Astrocyte of the cerebellum (primary cell): Measurements from ENCODE around the gene HNRNPAB.
A peak's percentile ranks its signal among the peaks of the same experiment; 100 is the strongest.

Experiments
- DNase-seq: peaks from one replicate; pipeline ENCODE4 v3.0.0-alpha.2; 2011; ENCODE audit warnings: low read depth
- H3K4me3 ChIP-seq: 2 replicates; pipeline ENCODE4 v1.5.1; 2011; ENCODE audit warnings: mild to moderate bottlenecking, low read depth, low read length, moderate library complexity
- in situ Hi-C: cut with HindIII; loops from 2 replicates; pipeline ENCODE4 v1.10.0; 2017; ENCODE audit warnings: low sequenced_read_pairs
- TF ChIP-seq, protein P1 (sequence below): IDR thresholded peaks from 2 replicates; pipeline ENCODE4 v1.5.1; 2012; ENCODE audit warnings: low read length, low read depth, moderate library complexity, mild to moderate bottlenecking; ENCODE audit errors: missing control alignments

The HNRNPAB gene

DNA sequence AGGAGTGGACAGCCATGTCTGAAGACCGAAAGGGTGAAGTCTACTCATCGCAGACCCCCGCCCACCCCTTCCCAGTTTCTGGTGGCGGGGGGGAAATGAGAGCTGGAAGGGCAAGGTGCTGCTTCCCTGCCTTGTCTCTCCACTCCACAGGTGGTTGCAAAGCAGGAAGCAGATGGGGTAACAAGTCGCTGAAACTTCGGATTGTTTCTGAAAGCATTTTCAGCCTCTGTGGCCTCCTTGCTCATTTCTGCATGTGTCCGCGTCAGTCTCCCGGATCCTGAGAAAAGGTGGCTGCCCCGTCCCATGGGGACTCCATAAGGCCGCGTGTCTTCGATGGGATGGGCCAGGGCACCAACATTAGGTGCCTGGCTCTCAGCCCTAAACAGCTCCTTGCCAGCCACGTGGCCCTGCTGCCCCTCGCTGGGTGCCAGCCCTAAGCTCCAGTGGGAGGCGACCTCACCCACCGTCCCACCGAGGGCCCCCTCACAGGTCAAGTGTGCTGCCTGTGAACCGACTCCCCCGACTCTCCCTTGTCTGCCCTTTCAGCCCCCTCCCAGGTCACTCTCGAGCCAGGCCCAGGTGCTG is 27.3 kb downstream of the HNRNPAB start:
- DNase-seq: no peak
- in situ Hi-C loops: no loop called here

DNA sequence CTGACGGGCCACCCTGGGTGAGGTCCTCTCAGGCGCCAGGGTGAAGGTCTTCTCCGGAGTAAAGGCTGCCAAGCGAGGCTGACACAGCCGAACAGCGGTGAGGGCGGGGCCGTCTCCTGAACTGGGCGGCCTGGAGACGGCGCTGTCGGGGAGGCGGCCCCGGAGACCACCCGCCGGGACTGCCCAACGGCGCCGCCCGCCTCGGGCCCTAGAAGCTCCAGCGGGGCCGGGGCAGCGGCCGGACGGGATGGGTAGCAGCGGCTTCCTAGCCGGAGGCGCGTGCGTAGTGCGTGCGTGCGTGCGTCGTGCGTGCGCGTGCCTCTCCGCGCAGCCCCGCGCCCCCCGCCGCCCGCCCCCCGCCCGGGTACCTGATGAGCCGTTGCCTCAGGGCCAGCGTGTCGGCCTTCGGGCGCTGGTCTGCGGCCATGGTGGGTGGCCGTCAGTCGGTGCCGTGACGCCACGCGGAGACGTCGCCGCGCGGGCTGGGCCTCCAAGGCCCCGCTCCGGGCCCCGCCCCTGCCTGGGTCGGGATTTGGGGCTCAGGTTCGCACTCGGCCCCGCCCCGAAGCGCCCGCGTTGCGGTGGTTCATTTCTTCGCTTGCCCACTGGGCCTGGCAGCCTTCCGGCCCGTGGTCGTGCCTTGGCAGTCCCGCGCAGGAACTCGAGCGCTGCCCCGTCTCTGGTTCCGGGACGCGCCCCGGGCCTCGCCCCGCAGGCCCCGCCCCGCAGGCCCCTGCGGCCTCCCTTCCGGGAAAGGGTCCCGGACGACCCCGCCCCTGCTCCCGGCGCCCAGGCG is 28.0 kb downstream of the HNRNPAB start, which contains the start of gene PHYKPL:
PHYKPL (minus strand) TSS at position 679 of the 796 bp plus-strand sequence; CDS start at position 427, 252 bp downstream.
- TF ChIP-seq, protein P1, sequence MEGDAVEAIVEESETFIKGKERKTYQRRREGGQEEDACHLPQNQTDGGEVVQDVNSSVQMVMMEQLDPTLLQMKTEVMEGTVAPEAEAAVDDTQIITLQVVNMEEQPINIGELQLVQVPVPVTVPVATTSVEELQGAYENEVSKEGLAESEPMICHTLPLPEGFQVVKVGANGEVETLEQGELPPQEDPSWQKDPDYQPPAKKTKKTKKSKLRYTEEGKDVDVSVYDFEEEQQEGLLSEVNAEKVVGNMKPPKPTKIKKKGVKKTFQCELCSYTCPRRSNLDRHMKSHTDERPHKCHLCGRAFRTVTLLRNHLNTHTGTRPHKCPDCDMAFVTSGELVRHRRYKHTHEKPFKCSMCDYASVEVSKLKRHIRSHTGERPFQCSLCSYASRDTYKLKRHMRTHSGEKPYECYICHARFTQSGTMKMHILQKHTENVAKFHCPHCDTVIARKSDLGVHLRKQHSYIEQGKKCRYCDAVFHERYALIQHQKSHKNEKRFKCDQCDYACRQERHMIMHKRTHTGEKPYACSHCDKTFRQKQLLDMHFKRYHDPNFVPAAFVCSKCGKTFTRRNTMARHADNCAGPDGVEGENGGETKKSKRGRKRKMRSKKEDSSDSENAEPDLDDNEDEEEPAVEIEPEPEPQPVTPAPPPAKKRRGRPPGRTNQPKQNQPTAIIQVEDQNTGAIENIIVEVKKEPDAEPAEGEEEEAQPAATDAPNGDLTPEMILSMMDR: peak; percentile 14
- peak; percentile 27 for DNase-seq
- peak within 1 kb of the TSS; percentile 86 for H3K4me3 ChIP-seq
- in situ Hi-C loops: no loop called here

More for the DNA sequence above, 27.3 kb downstream of the HNRNPAB start:
- TF ChIP-seq, protein P1: no peak
- H3K4me3 ChIP-seq: peak overlapping the region; percentile 86

DNA sequence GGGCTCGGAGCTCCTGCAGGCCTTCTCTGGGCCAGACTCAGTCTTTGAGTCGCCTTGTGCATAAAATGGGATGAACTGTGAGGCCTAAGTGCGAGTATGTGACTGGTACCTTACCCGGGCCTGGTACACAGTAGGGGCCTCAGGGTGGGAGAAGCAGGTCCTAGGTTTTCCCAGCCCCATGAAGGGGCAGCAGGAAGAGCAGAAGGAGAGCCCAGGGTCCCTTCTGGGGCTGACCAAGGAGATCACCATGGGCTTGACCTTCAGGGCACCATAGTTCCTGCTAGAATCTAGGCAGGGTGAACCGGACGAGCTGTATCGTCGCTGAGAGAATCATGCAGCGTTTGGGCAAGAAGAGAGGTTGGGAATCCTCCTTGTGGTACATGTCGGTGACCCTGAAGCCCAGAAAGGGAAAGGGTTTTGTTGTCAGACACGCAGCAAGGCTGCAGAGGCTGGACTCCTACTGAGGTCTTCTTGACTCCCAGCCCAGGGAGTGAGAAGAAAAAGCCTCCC is 28.6 kb downstream of the HNRNPAB start:
- in situ Hi-C loops: no loop called here
- TF ChIP-seq, protein P1: no peak
- peak overlapping the region; percentile 86 for H3K4me3 ChIP-seq
- DNase-seq: no peak

DNA sequence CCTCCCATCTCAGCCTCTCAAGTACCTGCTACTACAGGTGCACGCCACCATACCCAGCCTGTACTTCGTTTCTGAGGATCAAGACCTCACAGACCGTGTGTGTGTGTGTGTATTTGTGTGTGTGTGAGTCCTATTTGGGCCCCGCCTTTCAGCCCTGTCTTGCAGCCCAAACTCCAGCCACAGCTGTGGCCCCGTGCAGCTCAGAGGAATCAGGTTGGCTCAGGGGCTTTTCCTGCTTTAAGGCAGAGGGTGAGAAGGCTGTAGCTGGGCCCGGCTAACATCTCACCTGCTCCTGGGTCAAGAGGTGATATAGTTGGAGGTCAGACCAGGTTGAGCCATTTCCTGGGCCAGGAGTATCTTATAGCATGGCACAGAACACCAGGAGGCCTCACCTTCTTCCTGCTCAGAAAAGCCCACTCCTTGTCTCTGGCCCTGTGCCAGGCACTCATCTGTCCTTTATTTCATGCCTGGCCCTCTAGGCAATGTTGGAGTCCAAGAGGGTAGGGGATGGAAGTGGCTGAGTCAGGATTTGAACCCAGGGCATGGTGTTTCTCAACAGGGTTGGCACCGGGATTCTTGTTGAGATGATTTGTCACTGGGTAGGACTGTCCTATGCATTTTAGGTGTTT is 29.9 kb downstream of the HNRNPAB start:
- TF ChIP-seq, protein P1: no peak
- no peak overlapping the region for H3K4me3 ChIP-seq
- in situ Hi-C loops: no loop called here
- DNase-seq: no peak

DNA sequence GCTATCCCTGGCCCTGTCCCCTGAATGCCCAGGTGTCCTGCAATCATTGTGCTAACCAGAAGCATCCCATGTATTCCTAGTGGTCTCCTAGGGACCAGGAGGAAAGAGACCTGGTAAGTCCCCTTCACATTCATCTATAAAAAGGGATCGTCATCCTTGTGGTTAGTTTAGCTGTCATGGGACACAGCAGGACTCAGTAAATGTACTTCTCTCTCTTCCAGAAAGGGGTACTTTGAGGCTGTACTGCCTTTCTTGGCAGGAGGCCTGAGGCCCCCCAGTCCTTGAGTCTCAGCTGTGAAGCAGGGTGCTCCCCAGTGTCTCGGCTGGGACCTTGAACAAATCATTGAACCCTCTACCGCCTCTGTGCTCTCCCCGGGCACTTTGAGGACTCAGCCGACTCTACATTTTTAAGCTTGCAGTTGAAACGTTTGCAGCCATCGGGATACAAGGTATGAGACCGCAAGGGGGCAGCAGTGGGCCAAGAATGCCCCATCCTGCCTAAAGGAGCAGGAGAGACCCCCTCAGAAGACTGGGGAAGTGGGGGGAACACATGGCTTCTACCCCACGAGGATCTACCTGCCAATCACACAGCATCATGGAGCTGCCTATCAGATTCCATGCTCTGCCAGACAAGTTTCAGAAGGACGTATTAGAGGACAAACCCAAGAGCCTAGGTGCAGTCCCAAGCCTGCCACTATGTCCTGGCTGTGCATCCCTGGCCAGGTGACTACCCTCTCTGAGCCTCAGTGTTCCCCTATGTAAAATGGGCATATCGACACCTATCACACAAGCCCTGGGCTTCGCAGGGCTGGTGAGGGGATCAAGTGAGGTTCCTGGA is 30.6 kb downstream of the HNRNPAB start:
- TF ChIP-seq, protein P1: peak; percentile 71
- DNase-seq: no peak
- in situ Hi-C loops: no loop called here

DNA sequence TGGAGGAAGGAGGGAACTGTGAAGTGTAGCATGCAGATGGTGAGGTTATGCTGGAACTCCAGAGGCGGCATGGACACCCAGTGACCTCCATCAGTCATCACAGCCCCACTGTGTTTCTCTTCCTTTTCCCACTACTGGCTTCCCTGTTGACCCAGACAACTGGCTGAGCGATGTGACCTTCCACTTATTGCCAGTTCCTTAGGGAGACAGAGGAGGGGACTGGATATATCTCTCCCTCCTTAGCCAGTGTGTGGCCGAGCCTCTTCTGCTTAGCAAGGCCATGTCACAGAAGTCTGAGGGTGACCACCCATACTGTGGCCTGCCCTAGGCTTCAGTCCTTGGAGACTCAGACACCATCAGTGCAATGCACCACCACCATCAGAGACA is 31.2 kb downstream of the HNRNPAB start:
- no peak for DNase-seq
- TF ChIP-seq, protein P1: no peak
- no peak overlapping the region for H3K4me3 ChIP-seq
- in situ Hi-C loops: no loop called here

More for the DNA sequence above, 30.6 kb downstream of the HNRNPAB start:
- no peak overlapping the region for H3K4me3 ChIP-seq
